CD4-positive, alpha-beta T cell treated with Interleukin-17A for 4 hours (primary cell): ENCODE data around the gene TRAPPC14.
A peak's percentile ranks its signal among the peaks of the same experiment; 100 is the strongest.

ENCODE experiments used
- DNase-seq: peaks from one replicate; pipeline ENCODE4 v3.0.0-alpha.2; 2020; ENCODE audit warnings: mixed read lengths

Gene TRAPPC14

DNA sequence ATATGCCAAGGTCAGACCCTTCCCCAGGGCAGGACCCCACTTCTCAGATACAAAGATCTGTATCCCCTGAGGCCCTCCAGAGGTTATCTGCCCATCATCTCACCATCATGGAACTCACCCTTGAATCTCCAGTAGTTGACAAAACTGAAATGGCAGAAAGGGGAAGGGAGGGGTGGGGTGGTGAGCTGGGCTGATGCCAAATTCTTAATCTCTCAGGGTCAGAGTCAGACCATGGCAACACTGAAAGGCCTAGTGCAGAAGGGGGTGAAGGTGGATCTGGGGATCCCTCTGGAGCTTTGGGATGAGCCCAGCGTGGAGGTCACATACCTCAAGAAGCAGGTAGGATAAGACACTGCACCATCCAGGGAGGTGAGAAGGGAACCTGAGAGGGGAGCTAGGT lies 36.0 kb downstream of the TRAPPC14 start:
- DNase-seq, result no peak

DNA sequence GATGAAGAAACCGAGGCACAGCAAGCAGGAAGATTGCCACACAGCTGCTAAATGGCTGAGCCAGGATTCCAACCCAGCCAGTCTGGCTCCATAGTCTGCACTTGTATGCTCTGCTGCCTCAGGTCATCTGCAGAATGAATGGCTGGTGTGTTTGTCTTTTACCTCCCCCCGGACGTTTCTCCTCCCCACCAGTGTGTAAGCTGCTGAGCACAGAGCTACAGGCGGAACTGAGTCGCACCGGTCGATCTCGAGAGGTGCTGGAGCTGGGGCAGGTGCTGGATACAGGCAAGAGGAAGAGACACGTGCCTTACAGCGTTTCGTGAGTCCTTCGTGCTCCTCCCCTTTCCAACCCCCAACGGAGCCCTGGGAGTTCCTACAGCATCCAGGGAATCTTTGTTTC lies 36.5 kb downstream of the TRAPPC14 start:
- DNase-seq, result no peak

DNA sequence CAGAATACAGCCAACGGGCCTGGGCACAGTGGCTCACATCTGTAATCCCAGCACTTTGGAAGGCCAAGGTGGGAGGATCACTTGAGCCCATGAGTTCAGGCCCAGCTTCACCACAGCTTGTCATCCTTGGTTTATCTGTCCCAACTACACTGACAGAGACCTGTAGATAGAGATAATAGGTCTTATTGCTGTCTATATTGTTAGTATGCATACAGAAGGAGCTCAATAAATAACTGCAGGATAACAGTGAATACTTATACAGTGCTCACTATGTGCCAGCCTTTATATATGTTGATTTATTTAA lies 37.8 kb downstream of the TRAPPC14 start:
- DNase-seq, result no peak

DNA sequence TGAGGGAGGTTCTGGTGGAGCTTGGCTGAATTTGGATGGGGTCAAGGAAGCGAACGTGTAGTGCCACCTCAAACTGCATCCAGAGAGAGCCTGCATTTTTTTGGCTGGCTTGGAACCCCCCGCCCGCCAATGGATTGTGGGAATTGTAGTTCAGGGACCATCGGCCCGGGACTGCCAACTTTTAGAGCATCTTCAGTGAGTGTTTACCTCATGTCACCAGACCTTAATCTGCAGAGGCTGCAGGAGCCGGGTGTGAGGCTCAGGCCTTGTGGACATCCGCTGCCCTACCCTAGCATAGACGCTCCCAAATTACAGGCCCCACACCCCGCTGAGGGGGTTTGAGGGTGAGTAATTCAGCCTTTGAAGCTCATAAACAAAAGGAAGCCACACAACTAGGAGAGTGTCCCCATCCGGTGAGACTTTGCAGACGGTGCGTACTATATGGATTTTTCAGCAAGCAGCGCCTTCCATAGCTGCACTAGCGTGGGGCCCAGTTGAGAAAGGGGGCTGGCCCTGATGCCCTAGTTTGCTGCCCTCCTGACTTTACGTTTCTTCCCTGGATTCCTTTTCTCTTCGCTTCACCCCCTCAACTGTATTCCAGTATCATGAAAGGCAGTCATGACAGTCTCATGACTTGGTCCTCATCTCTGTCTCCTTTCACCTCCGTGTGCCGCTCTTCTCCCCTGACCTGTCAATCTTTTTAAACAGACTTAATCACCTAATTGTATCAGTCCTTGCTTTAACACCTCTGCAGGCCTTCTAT lies 38.4 kb downstream of the TRAPPC14 start:
- peak; percentile 81 for DNase-seq

DNA sequence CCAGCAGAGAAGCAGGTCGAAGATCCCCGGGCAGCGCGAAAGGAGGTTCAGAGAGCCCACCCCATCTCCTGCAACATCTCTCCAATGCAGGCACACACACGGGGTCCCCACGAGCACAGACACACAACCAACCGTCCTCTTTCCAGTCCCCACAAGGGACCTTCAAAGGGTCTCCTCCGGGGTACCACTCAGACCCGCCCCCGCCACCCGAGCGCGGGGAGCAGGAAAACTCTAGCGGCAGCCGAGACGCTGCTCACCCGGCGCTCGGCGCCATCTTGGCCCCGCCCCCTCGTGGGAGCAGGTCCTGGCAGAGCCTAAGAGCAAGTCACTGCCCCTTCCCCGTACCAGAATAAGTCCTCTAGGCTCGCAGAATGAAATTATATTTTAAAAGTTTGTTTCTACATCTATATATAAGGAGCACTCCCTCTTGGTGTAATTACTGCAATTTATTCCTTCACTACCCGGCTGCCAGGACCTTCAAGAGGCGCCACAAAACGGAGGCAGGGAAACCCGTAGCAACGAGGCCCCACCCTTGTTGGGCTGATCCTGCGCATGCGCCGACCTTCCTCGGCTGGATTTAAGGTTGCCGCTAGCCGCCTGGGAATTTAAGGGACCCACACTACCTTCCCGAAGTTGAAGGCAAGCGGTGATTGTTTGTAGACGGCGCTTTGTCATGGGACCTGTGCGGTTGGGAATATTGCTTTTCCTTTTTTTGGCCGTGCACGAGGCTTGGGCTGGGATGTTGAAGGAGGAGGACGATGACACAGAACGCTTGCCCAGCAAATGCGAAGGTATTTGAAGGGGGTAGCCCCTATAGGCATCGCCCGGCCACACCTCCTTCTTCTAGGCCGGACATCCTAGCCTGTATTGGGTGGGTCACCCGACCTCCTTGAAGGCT lies 39.2 kb downstream of the TRAPPC14 start, which contains the start of the genes CNPY4 and TAF6:
Gene CNPY4 (plus strand): TSS at position 563 of the 898 bp plus-strand sequence. CDS start 111 bp downstream, at position 674.
Gene TAF6 (minus strand): TSS at position 287 of the 898 bp plus-strand sequence. CDS start 5,149 bp downstream, outside the sequence.
- peak; percentile 98 for DNase-seq

DNA sequence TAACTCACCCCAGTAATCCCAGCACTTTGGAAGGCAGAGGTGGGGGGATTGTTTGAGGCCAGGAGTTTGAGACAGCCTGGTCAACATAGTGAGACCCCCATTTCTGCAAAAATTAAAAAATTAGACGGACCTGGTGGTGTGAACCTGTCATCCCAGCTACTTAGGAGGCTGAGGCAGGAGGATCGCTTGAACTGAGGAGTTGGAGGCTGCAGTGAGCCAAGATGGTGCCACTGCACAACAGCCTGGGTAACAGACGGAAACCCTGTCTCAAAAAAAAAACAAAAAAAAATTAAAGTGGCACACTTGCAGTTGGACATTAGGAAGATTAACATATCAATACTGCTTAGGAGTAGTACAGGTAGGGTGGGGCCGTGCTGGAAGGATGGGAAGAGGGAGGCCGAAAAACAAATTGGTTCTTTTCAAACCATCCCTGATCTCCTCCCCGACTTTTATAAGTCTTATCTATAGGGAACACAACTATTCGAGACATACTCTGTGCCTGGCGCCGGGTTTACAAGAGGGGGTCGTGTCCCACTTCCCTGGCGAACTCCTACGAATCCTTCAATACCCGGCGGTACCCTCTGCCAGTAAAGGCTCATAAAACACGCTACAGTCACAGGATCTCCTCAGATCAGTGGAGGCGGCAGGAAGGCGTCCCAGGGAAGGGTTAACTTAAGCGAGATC lies 40.0 kb downstream of the TRAPPC14 start:
- DNase-seq, result no peak

DNA sequence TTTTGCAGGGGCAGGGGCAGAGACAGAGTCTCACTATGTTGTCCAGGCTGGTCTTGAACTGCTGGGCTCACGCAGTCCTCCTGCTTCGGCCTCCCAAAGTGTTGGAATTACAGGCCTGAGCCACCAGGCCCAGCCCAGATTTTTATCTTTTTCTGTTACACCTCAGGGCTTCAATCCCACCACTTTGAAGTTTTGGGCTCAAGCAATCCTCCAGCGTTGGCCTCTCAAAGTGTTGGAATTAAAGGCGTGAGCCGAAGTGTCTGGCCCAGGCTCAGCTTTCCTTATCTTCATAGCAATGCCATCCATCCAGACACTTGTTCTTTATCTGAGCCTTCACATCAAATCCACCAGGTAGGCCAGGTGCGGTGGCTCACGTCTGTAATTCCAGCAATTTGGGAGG lies 43.5 kb downstream of the TRAPPC14 start:
- DNase-seq, result no peak

DNA sequence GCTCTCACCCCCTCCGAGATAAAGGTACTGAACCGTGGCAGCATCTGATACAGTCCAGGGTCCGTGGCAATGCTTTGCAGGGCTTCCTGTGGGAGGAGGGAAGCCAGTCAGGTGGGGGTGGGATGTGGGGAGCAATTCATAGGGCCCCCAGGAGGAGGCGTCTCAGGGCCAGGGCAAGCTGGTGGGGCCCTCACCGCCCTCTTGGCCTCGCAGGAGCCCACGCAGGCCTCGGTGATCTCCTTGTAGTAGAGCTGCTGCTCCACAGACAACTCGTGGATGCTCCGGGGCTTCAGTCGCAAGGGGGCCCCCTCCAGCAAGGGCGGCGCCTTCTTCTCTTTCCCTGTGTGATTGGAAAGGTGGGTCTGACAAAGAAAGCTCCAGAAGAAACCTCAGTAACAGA lies 46.6 kb downstream of the TRAPPC14 start:
- DNase-seq, result no peak

DNA sequence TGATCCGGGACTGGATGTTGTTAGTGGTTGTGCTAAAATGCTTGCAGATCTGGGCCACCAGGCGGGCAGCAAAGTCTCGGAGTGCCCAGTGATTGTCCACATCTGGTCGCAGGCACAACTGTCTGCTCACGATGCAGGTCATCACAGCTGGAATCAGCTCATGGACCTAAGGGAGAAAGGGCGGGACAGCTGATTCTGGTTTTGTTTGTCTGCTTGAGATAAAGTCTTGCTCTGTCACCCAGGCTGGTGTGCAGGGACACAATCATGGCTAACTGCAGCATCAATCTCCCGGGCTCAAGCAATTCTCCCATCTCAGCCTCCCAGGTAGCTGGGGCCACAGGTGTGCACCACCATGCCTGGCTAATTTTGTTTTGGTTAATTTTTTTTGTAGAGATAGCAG lies 47.4 kb downstream of the TRAPPC14 start:
- DNase-seq, result no peak

DNA sequence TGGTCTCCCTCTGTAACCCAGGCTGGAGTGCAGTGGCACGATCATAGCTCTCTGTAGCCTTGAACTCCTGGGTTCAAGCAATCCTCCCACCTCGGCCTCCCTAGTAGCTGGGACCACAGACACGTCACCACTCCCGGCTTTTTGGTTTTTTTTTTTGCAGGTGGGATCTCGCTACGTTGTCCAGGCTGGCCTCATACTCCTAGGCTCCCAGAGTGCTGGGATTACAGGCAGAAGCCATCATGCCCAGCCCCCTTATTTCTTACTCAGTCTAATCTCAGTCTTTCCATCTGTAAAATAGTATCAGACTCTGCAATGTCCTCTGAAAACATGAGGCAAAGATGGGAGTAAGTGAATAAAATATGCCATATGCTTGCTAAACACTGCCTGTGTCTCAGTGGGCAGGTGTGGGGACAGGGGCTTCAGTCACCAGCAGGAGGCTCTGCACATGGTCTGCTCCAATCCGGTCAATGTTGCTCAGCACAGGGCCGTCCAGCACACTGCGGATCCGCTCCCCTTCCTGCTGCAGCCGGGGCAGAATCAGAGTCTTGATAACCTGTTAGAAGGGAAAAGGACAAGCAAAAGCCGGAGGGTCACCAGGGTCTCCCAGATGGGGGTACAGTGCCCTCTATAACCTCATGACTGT lies 48.9 kb downstream of the TRAPPC14 start:
- no peak for DNase-seq

DNA sequence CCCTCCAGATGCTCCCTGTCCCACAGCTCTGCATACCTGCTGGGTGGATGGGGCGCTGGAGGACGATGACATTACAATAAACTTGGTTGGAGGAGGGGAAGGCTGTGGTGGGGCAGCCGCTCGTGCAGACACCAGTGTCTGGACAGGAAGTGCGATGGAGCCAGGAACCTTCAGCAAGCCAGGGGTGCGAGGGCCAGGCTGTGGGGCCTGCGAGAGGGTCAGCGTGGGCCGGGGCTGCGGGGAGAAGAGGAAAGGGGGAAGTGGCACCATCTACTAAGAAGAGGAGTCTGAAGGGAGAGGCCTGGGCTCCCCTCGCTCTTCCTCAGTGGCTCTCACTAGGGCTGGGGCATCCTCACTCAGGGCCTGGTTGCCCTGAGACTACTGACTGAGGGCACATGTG lies 50.6 kb downstream of the TRAPPC14 start:
- no peak for DNase-seq

DNA sequence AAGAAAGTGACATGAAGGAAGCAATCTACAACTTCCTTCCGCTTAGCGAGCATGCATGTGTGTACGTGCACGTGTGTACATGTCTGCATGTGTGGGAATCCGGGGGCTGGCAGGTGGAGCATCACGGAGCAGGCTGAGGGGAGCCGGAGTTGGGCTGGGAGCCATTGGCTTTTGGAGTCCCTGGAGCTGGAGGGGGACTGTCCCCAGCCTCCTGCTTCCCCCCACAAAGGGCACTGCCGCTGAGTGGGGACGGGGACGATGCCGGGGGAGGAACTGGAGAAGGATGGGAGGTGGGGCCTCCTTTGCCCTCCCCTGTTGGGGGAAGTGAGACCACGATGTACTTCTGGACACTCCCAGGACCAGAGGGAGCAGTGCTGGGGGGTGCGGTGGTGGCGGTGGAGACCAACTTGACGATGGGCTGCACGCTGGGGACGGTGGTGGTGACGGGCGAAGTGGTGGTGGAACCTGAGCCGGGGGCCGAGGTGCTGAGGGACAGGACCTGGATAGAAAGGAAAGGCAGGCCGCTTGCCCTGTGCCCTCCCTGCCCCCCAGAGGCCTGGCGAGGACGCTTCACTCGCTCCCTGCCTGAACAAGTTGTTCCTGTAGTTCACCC lies 51.3 kb downstream of the TRAPPC14 start:
- DNase-seq, result no peak

DNA sequence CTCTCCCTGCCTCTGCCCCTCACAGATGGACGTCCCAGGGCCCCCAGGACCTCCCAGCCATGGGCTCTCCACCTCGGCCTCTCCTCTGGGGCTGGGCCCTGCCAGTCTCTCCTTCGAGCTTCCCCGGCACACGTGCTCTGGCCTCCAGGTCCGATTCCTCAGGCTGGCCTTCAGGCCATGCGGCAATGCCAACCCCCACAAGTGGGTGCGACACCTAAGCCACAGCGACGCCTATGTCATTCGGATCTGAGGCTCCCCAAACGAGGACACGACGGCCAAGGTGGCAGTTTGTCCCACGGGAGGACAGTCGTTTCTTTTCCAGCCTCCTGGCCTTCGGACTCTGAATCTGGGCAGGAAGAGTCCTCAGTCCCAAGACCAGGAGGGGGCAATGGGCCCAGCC lies 51.9 kb downstream of the TRAPPC14 start:
- no peak for DNase-seq

DNA sequence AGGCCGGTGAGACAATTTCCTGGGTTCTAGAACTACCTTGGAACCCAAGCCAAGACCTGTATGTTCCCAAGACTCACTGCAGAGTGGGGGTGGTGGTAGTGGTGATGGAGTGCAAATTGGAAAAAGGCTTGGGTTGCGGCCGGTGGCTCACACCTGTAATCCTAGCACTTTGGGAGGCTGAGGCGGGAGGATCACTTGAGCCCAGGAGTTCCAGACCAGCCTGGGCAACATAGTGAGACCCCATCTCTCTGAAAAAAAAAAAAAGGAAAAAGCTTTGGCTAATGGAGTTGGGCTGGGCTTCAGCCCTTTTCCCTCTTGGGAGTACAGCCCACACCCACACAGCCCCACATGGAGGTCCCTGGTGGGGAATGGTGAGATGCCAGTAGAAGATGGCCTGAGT lies 53.0 kb downstream of the TRAPPC14 start:
- no peak for DNase-seq
